ENCODE results near the gene WIPF1.
A peak's percentile ranks its signal among the peaks of the same experiment; 100 is the strongest.

The WIPF1 gene

DNA sequence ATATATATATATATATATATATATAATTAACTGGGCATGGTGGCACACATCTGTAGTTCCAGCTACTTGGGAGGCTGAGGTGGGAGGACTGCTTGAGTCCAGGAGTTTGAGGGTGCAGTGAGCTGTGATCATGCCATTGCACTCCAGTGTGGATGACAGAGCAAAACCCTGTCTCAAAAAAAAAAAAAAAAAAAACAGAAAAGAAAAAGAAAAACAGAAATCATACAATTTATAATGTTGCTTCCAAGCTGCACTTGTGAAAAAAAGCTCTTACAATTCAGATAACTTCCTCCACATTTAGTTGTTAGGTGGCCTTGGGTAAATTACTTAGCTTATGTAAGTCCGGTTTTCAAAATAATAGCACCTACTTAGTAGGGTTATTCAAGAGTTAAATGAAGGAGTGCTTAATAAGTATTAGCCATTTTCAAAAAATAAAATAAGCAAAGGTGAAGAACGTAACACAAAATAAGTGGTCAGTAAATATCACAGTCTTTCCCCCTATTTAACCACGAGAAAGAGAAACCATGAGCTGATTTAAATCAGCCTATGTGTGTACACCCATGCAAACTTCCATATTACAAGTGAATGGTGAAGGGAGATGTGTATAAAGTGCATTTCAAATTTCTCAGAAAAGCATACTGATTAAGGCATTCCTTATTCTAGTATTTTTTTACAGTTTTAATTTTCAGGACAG is 2.3 kb downstream of the WIPF1 start:
- no peak for DNase-seq (ENCODE audit: low read depth)

DNA sequence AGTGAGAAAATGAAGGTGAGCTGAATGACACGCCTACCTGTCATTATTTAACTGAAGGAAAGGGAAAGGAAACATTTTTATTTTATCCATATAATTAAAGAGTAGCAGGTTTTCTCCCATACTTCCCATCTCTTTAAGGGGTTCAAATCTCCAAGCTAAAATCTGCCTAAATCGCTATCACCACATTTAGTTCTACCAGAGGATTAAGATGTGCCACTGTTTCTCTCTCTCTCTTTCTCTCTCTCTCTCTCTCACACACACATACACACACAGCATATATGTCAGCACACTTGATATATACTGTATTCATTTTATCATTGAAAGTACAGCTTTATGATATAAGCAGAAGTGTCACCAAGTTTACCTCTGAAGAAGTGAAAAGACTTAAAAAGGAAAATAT is 3.1 kb downstream of the WIPF1 start:
- DNase-seq (ENCODE audit: low read depth), result no peak

GRCh38 chr2:174593574-174594203 is 3.9 kb downstream of the WIPF1 start:
- DNase-seq (ENCODE audit: low read depth), result peak; percentile 42

DNA sequence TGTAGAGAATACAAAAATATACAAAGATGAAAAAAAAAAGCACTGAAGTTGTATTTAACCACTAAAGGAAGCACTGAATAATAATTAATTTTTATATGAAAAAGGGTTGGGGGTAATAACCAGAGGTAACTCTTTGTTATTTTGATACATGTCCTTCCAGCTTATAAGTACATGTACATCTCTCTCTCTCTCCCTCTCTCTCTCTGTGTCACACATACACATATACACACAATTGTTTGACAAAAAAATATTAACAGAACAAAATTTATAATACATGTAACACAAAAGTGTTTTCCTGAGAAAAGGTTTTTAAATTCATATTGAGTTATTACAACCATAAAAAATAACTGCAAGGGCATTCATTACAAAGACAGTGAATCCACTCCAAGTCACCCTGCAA is 4.6 kb downstream of the WIPF1 start:
- no peak for DNase-seq (ENCODE audit: low read depth)

DNA sequence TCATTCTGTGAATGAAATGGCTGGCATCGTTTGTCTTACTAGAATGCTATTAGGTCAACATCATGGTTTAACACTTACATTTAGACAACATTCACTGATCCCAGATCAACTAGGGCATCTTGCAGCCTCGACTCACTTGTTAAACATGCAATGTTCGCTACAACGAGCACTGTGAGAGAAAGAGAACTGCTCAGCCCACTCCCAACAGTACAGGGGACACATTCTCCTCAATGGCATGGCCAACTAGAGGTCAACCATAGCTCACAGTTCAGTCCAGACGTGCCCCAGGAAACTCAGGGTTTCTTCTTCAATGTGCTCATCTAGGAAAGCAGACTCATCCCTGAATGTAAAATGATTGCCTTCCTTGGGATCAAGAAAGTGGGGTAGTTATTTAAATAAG is 5.9 kb downstream of the WIPF1 start:
- no peak for DNase-seq (ENCODE audit: low read depth)

DNA sequence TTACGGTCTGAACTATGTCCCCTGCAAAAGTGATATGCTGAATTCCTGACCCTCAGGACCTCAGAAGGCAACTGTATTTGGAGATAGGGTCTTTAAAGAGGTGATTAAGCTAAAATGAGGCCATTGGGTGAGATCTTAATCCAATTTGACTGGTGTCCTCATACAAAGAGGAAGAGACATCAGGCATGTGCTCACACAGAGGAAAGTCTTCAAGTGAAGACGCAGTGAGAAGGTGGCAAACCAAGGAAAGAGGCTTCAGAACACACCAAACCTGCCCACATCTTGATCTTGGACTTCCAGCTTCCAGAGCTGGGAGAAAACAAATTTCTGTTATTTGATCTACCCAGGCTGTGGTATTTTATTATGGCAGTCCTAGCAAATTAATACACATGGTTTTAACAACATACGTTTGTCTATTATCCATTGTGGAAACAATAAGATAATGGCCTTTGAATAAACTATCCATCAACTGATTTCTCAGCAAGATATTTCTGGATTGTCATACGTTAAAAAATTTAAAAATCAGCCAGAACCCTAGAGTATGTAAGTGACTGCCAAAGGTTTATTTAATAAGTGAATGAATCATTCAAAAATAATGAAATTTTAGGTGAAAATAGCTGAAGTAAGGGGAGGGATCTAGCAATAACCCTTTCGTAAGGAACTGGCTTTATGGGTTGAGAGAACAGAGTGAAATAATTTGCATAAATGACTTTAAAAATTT is 6.5 kb downstream of the WIPF1 start:
- DNase-seq (ENCODE audit: low read depth), result no peak

GRCh38 chr2:174590346-174590745 is 7.3 kb downstream of the WIPF1 start:
- DNase-seq (ENCODE audit: low read depth), result no peak

DNA sequence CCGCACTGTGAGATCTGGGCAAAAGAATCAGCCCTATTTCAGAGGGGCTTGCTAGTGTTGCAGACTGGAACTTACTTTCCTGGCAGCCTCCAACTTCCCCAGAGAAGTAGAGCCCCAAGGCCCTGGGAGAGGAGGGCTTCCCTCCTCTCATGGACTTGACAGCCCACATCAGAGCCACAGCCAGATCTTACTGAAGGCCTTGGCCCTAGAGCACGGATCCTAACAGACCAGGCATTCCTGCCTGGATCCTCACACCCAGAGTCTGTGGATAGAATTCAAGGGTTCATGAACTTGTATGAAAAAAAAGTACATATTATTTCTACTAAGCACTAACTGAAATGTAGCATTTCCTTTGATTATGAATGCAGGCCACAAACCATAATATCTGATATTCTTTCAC is 8.3 kb downstream of the WIPF1 start:
- DNase-seq (ENCODE audit: low read depth), result no peak

DNA sequence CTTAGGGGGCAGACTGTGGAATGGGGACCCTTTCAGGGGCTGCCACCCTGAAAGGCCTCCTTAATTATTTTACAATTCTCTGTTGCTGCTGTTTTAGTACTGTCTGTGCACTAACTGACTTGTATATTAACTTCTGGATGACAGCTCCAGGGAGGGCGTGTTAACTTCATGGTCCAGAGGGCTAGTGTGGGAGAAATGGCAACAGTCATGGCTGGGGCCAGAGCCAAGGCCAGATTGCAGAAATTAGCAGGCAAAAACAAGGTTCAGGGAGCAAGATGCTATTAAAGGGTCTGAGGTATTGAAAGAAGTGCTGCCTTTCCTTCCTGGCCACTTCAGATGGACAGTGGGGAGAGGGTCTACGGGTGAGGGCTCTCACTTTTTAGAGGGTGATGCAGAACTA is 9.1 kb downstream of the WIPF1 start:
- no peak for DNase-seq (ENCODE audit: low read depth)

- DNase-seq (ENCODE audit: low read depth), result no peak
Observed at GRCh38 chr2:174587579-174587978, 10.0 kb downstream of the WIPF1 start.

DNA sequence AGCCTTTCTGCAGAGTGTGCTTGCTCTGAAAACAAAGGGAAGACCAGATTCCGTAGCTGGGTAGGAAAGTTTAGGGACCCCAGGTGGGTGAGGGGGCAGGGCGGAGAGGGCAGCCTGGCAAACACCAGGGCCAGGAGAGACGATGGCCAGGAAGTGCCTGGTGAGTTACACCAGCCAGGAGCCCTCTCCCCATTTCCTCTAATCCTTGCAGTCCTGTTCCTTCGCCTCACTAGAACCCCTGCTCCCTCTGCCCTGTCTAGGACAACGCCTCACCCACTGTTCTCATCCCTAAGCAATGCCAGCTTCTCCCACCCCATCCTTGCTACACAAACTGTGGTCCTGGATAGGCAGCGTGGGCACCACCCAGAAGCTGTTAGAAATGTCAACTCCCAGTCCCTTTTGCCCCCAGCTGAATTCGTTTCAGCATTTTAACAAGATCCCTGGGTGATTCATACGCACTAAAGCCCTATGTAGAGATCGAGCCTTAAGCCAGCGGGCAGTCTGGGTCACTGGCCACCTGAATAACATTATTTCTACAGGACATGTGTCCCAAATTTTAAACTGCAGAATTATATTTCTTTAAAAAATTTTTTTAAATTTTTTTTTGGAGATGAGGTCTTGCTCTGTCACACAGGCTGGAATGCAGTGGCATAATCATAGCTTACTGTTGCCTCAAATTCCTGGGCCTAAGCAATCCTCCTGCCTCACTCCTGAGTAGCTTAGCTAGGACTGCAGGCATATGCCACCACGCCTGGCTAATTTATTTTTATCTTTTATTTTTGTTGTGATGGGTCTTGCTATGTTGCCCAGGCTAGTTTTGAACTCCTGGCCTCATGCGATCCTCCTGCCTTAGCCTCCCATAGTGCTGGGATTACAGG is 10.9 kb downstream of the WIPF1 start:
- DNase-seq (ENCODE audit: low read depth), result no peak

GRCh38 chr2:174585657-174586252 is 11.8 kb downstream of the WIPF1 start:
- no peak for DNase-seq (ENCODE audit: low read depth)

GRCh38 chr2:174585146-174585545 is 12.5 kb downstream of the WIPF1 start:
- DNase-seq (ENCODE audit: low read depth), result no peak

DNA sequence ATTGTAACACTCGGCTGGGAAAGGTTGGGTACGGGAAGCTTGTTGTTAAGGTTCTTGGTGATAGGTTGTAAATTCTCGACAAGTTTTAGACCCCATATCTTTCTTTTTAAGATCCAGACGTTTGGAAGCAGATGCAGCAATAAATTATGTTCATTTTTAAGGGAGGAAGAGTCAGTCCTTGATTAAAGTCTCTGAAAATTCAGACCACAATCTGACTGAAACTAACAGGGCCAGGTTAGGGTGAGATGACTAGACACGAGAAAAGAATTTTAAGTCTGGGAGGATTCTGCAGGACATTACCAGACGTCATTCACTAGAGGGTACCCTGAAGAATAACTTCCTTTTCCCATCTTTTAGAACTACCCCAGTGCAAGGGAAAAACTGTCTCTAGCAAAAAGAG is 16.1 kb downstream of the WIPF1 start:
- no peak for DNase-seq (ENCODE audit: low read depth)

DNA sequence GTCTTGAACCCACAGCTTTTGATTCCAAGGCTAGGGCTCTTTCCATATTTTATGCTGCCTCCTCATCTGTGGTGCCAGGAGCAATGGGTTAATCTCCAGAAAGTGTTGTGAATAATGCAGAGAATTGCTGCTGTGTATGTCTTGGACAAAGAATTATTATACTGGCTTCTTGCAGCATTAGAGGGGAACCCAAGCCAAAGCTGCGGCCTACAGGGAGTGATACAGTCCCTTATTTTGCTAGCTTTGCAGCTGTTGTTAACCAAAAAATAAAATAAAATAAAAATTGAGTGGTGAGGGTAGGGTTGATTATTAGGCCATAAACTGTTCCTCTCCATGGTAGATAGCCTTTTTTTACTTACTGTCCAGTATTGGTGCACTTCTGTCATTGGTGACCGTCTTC is 16.7 kb downstream of the WIPF1 start:
- no peak for DNase-seq (ENCODE audit: low read depth)

DNA sequence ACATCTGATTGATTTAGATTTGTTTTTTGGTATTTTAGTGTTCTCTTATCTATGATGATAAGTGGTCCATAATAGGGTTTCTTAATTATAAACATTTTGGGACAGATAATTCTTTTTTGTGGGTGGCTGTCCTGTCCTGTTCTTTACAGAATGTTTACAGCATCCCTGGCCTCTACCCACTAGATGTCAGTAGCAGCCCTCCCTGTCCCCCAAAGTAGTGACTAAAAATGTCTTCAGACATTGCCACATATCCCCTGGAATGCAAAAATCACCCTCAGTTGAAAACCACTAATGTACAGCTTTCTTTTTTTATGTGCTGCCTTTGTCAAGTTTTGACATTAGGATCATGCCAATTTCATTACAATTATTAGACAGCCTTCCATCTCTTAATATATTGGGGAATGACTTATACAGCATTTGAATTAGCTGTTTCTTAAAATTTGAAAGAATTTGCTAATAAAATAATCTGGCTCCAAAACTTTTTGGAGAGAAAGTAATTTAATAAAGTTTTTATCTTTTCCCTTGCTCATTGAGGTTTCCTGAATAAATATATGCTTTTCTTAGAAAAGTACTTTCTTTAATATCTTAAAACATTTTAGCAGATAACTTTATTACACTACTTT is 19.5 kb downstream of the WIPF1 start:
- DNase-seq (ENCODE audit: low read depth), result peak; percentile 29

DNA sequence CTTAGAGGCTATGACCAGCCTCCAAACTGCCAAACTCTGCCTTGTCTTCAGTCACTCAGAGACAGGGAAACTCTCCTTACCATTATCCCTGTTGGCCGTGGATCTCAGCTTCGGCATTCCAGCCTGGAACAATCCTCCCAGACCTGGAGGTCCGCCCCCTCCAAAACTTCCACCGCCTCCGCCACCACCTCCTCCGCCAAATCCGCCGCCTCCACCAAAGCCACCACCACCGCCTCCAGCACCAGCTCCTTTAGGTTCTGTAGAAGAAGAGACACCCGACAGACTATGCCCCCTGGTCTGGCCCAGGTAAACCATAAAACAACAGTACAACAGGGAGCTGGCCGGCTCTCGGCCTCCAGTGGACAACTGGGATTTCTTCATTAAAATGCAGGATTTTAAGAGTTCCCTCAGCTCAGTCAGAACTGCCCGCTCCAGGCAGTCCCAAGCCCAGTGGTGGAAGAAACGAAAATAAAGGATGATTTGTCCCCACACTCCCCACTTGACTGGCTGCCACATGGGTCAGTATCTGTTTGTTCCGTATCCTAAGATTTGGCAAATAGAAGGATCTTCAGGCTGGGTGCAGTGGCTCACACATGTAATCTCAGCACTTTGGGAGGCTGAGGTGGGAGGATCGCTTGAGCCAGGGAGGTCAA is 22.4 kb downstream of the WIPF1 start:
- DNase-seq (ENCODE audit: low read depth), result no peak

- no peak for DNase-seq (ENCODE audit: low read depth)
Observed at GRCh38 chr2:174574657-174575056, 22.9 kb downstream of the WIPF1 start.

DNA sequence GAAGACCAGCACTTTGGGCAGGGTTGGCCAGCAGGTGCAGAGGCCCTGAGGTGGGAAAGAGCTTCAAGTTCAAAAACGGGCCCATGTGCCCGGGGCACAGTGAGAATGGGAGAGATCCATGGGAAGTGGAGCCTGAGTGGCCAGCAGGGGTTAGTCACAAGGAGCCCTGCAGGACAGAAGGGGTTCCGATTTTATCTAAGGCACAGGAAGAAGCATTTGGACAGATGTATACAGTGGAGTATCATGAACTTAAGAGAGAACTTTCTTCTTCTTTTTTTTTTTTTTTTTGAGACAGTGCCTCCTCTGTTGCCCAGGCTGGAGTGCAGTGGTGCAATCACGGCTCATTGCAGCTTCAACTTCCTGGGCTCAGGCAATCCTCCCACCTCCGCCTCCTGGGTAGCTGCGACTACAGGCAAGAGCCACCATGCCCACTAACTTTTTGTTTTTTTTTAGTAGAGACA is 24.0 kb downstream of the WIPF1 start:
- no peak for DNase-seq (ENCODE audit: low read depth)

- DNase-seq (ENCODE audit: low read depth), result no peak
Observed at GRCh38 chr2:174572556-174572955, 25.0 kb downstream of the WIPF1 start.

Measured in activated T-cell treated with anti-CD3 and anti-CD28 coated beads for 48 hours (primary cell).